ENCODE results near the gene HBA2.
"Not testable (repeated sequence)": the region's sequence is repeated elsewhere in the genome, so short reads cannot be mapped to it uniquely, and the experiment has no call there.

HBA2 gene

DNA sequence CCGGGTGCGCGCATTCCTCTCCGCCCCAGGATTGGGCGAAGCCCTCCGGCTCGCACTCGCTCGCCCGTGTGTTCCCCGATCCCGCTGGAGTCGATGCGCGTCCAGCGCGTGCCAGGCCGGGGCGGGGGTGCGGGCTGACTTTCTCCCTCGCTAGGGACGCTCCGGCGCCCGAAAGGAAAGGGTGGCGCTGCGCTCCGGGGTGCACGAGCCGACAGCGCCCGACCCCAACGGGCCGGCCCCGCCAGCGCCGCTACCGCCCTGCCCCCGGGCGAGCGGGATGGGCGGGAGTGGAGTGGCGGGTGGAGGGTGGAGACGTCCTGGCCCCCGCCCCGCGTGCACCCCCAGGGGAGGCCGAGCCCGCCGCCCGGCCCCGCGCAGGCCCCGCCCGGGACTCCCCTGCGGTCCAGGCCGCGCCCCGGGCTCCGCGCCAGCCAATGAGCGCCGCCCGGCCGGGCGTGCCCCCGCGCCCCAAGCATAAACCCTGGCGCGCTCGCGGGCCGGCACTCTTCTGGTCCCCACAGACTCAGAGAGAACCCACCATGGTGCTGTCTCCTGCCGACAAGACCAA lies at the start of gene HBA2:
Gene HBA2, plus strand, starts transcription at position 503 of the 568 bp plus-strand sequence. Its CDS starts 37 bp downstream, at position 540.
- not testable (repeated sequence) for H3K4me3 ChIP-seq (ENCODE audit: control insufficient read depth, low read depth, low read length)

DNA sequence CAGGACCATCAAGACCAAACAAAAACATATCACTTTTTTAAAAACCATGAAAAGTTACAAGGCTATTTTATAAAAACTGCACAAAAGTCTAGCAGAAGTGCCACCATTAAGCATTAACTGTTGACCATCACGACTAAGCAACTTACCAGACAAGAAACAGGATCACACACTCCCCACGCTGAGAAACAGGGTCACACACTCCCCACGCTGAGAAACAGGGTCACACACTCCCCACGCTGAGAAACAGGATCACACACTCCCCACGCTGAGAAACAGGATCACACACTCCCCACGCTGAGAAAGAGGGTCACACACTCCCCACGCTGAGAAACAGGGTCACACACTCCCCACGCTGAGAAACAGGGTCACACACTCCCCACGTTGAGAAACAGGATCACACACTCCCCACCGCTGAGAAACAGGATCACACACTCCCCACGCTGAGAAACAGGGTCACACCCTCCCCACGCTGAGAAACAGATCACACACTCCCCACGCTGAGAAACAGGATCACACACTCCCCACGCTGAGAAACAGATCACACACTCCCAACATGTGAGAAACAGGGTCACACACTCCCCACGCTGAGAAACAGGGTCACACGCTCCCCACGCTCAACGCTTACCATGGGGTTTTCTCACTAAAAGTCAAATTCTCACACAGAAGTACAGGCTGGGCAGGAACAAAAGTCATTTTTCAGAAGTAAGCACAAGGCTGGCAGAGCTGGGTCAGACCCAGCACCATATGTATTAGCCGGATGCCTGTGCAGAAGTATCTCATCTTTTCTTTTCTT lies 48.9 kb upstream of the HBA2 start:
- not testable (repeated sequence) for DNase-seq (ENCODE audit: low read depth)

More for the DNA sequence above, at the start of gene HBA2:
- not testable (repeated sequence) for DNase-seq (ENCODE audit: low read depth)

DNA sequence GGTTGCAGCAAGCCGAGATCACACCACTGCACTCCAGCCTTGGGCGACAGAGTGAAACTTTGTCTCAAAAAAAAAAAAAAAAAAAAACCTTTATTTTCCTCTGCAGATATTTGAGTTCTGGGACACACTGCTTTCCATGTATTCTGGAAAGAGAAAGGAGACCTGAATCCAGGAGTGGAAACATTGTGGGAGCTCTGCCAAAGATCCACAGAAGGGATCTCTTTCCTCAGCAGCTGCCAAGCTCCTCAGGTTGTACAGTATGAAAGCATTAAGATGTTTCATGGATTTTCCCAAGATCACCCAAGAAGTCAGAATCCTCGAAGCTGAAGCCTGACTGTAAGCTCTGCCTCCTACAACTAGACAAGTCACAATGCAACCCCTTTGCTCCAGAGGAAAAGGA lies 47.7 kb upstream of the HBA2 start:
- TF ChIP-seq, protein P1, sequence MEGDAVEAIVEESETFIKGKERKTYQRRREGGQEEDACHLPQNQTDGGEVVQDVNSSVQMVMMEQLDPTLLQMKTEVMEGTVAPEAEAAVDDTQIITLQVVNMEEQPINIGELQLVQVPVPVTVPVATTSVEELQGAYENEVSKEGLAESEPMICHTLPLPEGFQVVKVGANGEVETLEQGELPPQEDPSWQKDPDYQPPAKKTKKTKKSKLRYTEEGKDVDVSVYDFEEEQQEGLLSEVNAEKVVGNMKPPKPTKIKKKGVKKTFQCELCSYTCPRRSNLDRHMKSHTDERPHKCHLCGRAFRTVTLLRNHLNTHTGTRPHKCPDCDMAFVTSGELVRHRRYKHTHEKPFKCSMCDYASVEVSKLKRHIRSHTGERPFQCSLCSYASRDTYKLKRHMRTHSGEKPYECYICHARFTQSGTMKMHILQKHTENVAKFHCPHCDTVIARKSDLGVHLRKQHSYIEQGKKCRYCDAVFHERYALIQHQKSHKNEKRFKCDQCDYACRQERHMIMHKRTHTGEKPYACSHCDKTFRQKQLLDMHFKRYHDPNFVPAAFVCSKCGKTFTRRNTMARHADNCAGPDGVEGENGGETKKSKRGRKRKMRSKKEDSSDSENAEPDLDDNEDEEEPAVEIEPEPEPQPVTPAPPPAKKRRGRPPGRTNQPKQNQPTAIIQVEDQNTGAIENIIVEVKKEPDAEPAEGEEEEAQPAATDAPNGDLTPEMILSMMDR (IDR thresholded peaks at IDR 0.05; ENCODE audit: control insufficient read depth, insufficient read depth, low read depth, low read length, missing control alignments) = no peak
- H3K4me3 ChIP-seq (ENCODE audit: control insufficient read depth, low read depth, low read length) = no peak overlapping the region
- DNase-seq (ENCODE audit: low read depth) = no peak

More for the DNA sequence above, 48.9 kb upstream of the HBA2 start:
- not testable (repeated sequence) for H3K4me3 ChIP-seq (ENCODE audit: control insufficient read depth, low read depth, low read length)

DNA sequence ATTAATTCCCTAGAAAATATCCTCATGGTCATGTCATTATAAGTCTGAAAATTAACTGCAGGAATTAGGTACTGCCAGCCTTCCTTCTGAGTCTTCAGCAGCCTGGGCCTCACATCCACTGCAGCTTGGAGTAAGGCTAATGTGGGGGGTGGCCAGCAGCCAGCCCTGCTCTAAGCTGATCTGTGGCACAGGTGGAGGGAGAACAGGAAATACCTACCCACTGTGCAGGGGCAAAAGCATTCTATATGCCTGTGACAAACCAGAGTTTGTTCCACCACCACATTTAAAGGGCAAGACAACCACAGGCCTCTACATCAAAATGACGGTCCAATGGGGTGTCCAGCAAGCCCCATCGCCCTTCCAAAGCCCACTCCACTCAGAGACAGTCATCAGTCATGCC lies 43.6 kb upstream of the HBA2 start:
- H3K4me3 ChIP-seq (ENCODE audit: control insufficient read depth, low read depth, low read length) = no peak overlapping the region
- TF ChIP-seq, protein P1 (IDR thresholded peaks at IDR 0.05; ENCODE audit: control insufficient read depth, insufficient read depth, low read depth, low read length, missing control alignments) = no peak
- DNase-seq (ENCODE audit: low read depth) = no peak

DNA sequence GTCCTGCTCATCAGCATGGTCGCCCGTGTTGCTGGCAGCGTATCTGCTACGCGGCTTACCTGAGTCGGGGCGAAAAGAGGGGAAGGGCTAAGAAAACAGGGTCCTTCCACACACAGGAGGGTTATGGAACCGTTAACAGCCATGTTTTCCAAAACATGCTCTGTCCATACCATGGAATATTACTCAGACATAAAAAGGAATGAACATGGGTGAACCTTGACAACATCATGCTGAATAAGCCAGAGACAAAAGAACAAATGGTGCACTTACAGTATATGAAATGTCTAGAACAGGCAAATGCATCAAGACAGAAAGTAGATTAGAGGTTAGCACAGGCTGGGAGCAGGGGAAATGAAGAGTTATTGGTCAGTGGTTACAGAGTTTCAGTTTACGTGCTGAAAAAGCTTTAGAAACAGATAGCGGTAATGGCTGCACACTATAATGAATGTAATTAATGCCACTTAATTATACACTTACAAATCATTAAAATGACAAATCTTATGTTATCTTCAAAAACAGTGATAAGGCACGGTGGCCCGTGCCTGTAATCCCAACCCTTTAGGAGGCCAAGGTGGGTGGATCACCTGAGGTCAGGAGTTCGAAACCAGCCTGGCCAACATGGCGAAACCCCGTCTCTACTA lies 42.0 kb upstream of the HBA2 start:
- TF ChIP-seq, protein P1 (IDR thresholded peaks at IDR 0.05; ENCODE audit: control insufficient read depth, insufficient read depth, low read depth, low read length, missing control alignments) = no peak
- H3K4me3 ChIP-seq (ENCODE audit: control insufficient read depth, low read depth, low read length) = no peak overlapping the region
- DNase-seq (ENCODE audit: low read depth) = no peak

DNA sequence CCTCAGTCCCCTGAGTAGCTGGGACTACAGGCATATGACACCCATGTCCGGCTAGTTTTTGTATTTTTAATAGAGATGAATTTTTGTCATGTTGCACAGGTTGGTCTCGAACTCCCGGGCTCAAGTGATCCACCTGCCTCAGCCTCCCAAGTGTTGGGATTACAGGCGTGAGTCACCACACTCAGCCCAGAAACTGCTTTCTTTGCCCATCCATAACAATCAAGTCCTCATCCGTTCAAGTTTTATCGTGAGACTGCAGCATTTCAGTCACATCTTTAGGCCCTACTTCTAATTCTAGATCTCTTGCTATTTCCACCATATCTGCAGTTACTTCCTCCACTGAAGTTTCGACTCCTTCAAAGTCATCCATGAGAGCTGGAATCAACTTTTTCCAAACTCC lies 40.6 kb upstream of the HBA2 start:
- H3K4me3 ChIP-seq (ENCODE audit: control insufficient read depth, low read depth, low read length) = no peak overlapping the region
- TF ChIP-seq, protein P1 (IDR thresholded peaks at IDR 0.05; ENCODE audit: control insufficient read depth, insufficient read depth, low read depth, low read length, missing control alignments) = no peak
- no peak for DNase-seq (ENCODE audit: low read depth)

DNA sequence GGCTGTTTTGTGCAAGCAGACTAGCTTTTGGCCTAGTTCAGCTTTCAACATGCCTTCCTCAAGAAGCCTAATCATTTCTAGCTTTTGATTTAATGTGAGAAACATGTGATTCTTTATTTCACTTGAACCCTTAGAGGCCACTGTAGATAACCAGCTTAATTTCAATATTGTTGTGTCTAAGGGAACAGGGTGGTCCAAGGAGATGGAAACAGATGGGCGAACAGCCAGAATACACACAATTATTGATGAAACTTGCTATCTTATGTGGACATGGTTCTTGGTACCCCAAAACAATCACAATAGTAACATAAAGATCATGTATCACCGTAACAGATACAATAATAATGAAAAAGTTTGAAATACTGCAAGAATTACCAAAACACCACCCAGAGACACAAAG lies 39.0 kb upstream of the HBA2 start:
- TF ChIP-seq, protein P1 (IDR thresholded peaks at IDR 0.05; ENCODE audit: control insufficient read depth, insufficient read depth, low read depth, low read length, missing control alignments) = no peak
- no peak for DNase-seq (ENCODE audit: low read depth)

More for the DNA sequence above, 39.0 kb upstream of the HBA2 start:
- H3K4me3 ChIP-seq (ENCODE audit: control insufficient read depth, low read depth, low read length) = no peak overlapping the region

All from AG09309 (cell line).